Measurements from ENCODE around the gene KCNH2.

- TF ChIP-seq, protein P1, sequence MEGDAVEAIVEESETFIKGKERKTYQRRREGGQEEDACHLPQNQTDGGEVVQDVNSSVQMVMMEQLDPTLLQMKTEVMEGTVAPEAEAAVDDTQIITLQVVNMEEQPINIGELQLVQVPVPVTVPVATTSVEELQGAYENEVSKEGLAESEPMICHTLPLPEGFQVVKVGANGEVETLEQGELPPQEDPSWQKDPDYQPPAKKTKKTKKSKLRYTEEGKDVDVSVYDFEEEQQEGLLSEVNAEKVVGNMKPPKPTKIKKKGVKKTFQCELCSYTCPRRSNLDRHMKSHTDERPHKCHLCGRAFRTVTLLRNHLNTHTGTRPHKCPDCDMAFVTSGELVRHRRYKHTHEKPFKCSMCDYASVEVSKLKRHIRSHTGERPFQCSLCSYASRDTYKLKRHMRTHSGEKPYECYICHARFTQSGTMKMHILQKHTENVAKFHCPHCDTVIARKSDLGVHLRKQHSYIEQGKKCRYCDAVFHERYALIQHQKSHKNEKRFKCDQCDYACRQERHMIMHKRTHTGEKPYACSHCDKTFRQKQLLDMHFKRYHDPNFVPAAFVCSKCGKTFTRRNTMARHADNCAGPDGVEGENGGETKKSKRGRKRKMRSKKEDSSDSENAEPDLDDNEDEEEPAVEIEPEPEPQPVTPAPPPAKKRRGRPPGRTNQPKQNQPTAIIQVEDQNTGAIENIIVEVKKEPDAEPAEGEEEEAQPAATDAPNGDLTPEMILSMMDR (IDR thresholded peaks at IDR 0.05) = no peak
- TF ChIP-seq SIN3A (IDR thresholded peaks at IDR 0.05; ENCODE audit: borderline replicate concordance, insufficient read depth, low read depth, low read length) = no peak
- TF ChIP-seq POLR2AphosphoS5 (IDR thresholded peaks at IDR 0.05; ENCODE audit: low read depth, low read length) = no peak
- no peak for TF ChIP-seq TCF7L2 (IDR thresholded peaks at IDR 0.05; ENCODE audit: low read depth, low read length)
- TF ChIP-seq, protein P2, sequence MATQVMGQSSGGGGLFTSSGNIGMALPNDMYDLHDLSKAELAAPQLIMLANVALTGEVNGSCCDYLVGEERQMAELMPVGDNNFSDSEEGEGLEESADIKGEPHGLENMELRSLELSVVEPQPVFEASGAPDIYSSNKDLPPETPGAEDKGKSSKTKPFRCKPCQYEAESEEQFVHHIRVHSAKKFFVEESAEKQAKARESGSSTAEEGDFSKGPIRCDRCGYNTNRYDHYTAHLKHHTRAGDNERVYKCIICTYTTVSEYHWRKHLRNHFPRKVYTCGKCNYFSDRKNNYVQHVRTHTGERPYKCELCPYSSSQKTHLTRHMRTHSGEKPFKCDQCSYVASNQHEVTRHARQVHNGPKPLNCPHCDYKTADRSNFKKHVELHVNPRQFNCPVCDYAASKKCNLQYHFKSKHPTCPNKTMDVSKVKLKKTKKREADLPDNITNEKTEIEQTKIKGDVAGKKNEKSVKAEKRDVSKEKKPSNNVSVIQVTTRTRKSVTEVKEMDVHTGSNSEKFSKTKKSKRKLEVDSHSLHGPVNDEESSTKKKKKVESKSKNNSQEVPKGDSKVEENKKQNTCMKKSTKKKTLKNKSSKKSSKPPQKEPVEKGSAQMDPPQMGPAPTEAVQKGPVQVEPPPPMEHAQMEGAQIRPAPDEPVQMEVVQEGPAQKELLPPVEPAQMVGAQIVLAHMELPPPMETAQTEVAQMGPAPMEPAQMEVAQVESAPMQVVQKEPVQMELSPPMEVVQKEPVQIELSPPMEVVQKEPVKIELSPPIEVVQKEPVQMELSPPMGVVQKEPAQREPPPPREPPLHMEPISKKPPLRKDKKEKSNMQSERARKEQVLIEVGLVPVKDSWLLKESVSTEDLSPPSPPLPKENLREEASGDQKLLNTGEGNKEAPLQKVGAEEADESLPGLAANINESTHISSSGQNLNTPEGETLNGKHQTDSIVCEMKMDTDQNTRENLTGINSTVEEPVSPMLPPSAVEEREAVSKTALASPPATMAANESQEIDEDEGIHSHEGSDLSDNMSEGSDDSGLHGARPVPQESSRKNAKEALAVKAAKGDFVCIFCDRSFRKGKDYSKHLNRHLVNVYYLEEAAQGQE (IDR thresholded peaks at IDR 0.05; ENCODE audit: insufficient read depth in 1 of 2, low read depth in 2 of 2, low read length in 1 of 2) = no peak
Measured at GRCh38 chr7:150948791-150949251, 29.3 kb downstream of the KCNH2 start.
